HG03342 (cell line): Measurements from ENCODE around the gene TRABD2B.

Experiments
- ATAC-seq: cut with Tn5 transposase; IDR thresholded peaks from one replicate; pipeline ENCODE4 v1.9.1; 2021; ENCODE audit warnings: mild to moderate bottlenecking, moderate library complexity; ENCODE audit not compliant: unreplicated experiment

Gene TRABD2B

GRCh38 chr1:47886141-47886540, 111.0 kb downstream of the TRABD2B start:
- ATAC-seq, result no peak

GRCh38 chr1:47885062-47885830, 111.9 kb downstream of the TRABD2B start:
- ATAC-seq, result no peak

- no peak for ATAC-seq
These were observed 113.2 kb downstream of the TRABD2B start for GRCh38 chr1:47883963-47884362.

- no peak for ATAC-seq
These were observed 115.4 kb downstream of the TRABD2B start for GRCh38 chr1:47881505-47882442.

- no peak for ATAC-seq
These were observed 120.6 kb downstream of the TRABD2B start for GRCh38 chr1:47876587-47876963.

- ATAC-seq, result no peak
These were observed 121.2 kb downstream of the TRABD2B start for GRCh38 chr1:47875831-47876586.

GRCh38 chr1:47875036-47875435, 122.1 kb downstream of the TRABD2B start:
- ATAC-seq, result no peak

GRCh38 chr1:47873337-47873736, 123.8 kb downstream of the TRABD2B start:
- ATAC-seq, result no peak

GRCh38 chr1:47872886-47873285, 124.3 kb downstream of the TRABD2B start:
- ATAC-seq, result no peak

GRCh38 chr1:47871799-47872353, 125.3 kb downstream of the TRABD2B start:
- ATAC-seq, result no peak

GRCh38 chr1:47870946-47871676, 126.1 kb downstream of the TRABD2B start:
- ATAC-seq, result no peak

GRCh38 chr1:47870480-47870879, 126.7 kb downstream of the TRABD2B start:
- no peak for ATAC-seq

GRCh38 chr1:47868348-47868676, 128.9 kb downstream of the TRABD2B start:
- ATAC-seq, result no peak

GRCh38 chr1:47867438-47868347, 129.5 kb downstream of the TRABD2B start:
- no peak for ATAC-seq

- ATAC-seq, result no peak
These were observed 130.4 kb downstream of the TRABD2B start for GRCh38 chr1:47866601-47867437.

GRCh38 chr1:47865881-47866535, 131.2 kb downstream of the TRABD2B start:
- ATAC-seq, result no peak

GRCh38 chr1:47859092-47859743, 138.0 kb downstream of the TRABD2B start:
- ATAC-seq, result no peak
